ENCODE data around the gene RAB20. TPM values are rescaled to one million over a fixed set of nuclear protein-coding genes. Genes with fewer than 3 reads are reported as not detected.
"Not testable (repeated sequence)": the region's sequence is repeated elsewhere in the genome, so short reads cannot be mapped to it uniquely, and the experiment has no call there.

Gene RAB20
- total RNA-seq, 1 experiment from 2014 or later = 0.36 TPM

GRCh38 chr13:110496281-110496680 is 65.2 kb downstream of the RAB20 start:
- Histone ChIP-seq H3K4me3 (no peak overlapping the region), H3K36me3 (no peaks in the 10 kb centered on the region), H3K9me3 (no peaks in the 10 kb centered on the region), H3K27me3 (no peaks in the 10 kb centered on the region)
- no peak for DNase-seq

GRCh38 chr13:110495881-110496280 is 65.6 kb downstream of the RAB20 start:
- Histone ChIP-seq H3K27me3 (no peaks in the 10 kb centered on the region), H3K9me3 (no peaks in the 10 kb centered on the region), H3K36me3 (no peaks in the 10 kb centered on the region), H3K4me3 (no peak overlapping the region)
- no peak for DNase-seq

GRCh38 chr13:110495376-110495775 is 66.1 kb downstream of the RAB20 start:
- H3K36me3 ChIP-seq = no peaks in the 10 kb centered on the region
- no peak for DNase-seq
- no peaks in the 10 kb centered on the region for H3K27me3 ChIP-seq
- H3K4me3 ChIP-seq = no peak overlapping the region
- no peaks in the 10 kb centered on the region for H3K9me3 ChIP-seq

GRCh38 chr13:110493613-110494012 is 67.9 kb downstream of the RAB20 start:
- Histone ChIP-seq H3K9me3 (no peaks in the 10 kb centered on the region), H3K4me3 (no peak overlapping the region), H3K36me3 (no peaks in the 10 kb centered on the region), H3K27me3 (no peaks in the 10 kb centered on the region)
- no peak for DNase-seq

- no peak overlapping the region for H3K4me3 ChIP-seq
- DNase-seq = no peak
- no peaks in the 10 kb centered on the region for H3K27me3 ChIP-seq
- no peaks in the 10 kb centered on the region for H3K9me3 ChIP-seq
- no peaks in the 10 kb centered on the region for H3K36me3 ChIP-seq
Observed at GRCh38 chr13:110492679-110493593, 68.6 kb downstream of the RAB20 start.

- DNase-seq = no peak
- Histone ChIP-seq H3K27me3 (no peaks in the 10 kb centered on the region), H3K36me3 (no peaks in the 10 kb centered on the region), H3K9me3 (no peaks in the 10 kb centered on the region), H3K4me3 (no peak overlapping the region)
Observed at GRCh38 chr13:110491869-110492678, 69.4 kb downstream of the RAB20 start.

- Histone ChIP-seq H3K27me3 (no peaks in the 10 kb centered on the region), H3K4me3 (no peak overlapping the region), H3K36me3 (no peaks in the 10 kb centered on the region), H3K9me3 (no peaks in the 10 kb centered on the region)
- no peak for DNase-seq
Observed at GRCh38 chr13:110490009-110490770, 71.3 kb downstream of the RAB20 start.

- H3K36me3 ChIP-seq = not testable (repeated sequence)
Observed at GRCh38 chr13:110486880-110487279, 74.6 kb downstream of the RAB20 start.

GRCh38 chr13:110486061-110486715 is 75.3 kb downstream of the RAB20 start:
- Histone ChIP-seq H3K4me3 (no peak overlapping the region), H3K27me3 (no peaks in the 10 kb centered on the region), H3K36me3 (no peaks in the 10 kb centered on the region), H3K9me3 (no peaks in the 10 kb centered on the region)
- no peak for DNase-seq

More at GRCh38 chr13:110486880-110487279, 74.6 kb downstream of the RAB20 start:
- not testable (repeated sequence) for H3K9me3 ChIP-seq, H3K27me3 ChIP-seq, DNase-seq, H3K4me3 ChIP-seq

GRCh38 chr13:110485604-110486003 is 75.9 kb downstream of the RAB20 start:
- Histone ChIP-seq H3K36me3 (no peaks in the 10 kb centered on the region), H3K27me3 (no peaks in the 10 kb centered on the region), H3K9me3 (no peaks in the 10 kb centered on the region), H3K4me3 (no peak overlapping the region)
- DNase-seq = no peak

- no peak for DNase-seq
- Histone ChIP-seq H3K36me3 (no peaks in the 10 kb centered on the region), H3K27me3 (no peaks in the 10 kb centered on the region), H3K9me3 (no peaks in the 10 kb centered on the region), H3K4me3 (no peak overlapping the region)
Observed at GRCh38 chr13:110484290-110485048, 77.1 kb downstream of the RAB20 start.

- Histone ChIP-seq H3K9me3 (no peaks in the 10 kb centered on the region), H3K27me3 (no peaks in the 10 kb centered on the region), H3K4me3 (no peak overlapping the region), H3K36me3 (no peaks in the 10 kb centered on the region)
- DNase-seq = no peak
Observed at GRCh38 chr13:110483386-110483968, 78.0 kb downstream of the RAB20 start.

- Histone ChIP-seq H3K4me3 (no peak overlapping the region), H3K27me3 (no peaks in the 10 kb centered on the region), H3K36me3 (no peaks in the 10 kb centered on the region), H3K9me3 (no peaks in the 10 kb centered on the region)
- no peak for DNase-seq
Observed at GRCh38 chr13:110480161-110480560, 81.4 kb downstream of the RAB20 start.

GRCh38 chr13:110479648-110480047 is 81.9 kb downstream of the RAB20 start:
- no peak for DNase-seq
- Histone ChIP-seq H3K36me3 (no peaks in the 10 kb centered on the region), H3K9me3 (no peaks in the 10 kb centered on the region), H3K4me3 (no peak overlapping the region), H3K27me3 (no peaks in the 10 kb centered on the region)

- H3K4me3 ChIP-seq = no peak overlapping the region
- no peak for DNase-seq
- no peaks in the 10 kb centered on the region for H3K9me3 ChIP-seq
- H3K36me3 ChIP-seq = no peaks in the 10 kb centered on the region
- H3K27me3 ChIP-seq = no peaks in the 10 kb centered on the region
Observed at GRCh38 chr13:110479215-110479545, 82.3 kb downstream of the RAB20 start.
